Body of pancreas (tissue), 4 donors: Measurements from ENCODE around the gene KCNJ6.

Source experiments
- POLR2A ChIP-seq, 3 donors: fragments of 450-650 bp; IDR thresholded peaks; one replicate each; pipeline ENCODE4 v1.6.1; 2016; ENCODE audit warnings: antibody characterized with exemption in 3 of 3, mild to moderate bottlenecking in 2 of 3
- TF ChIP-seq, protein P1 (sequence below), 7 experiments: fragments of 450-650 bp in 4 of 7; fragments of 200-600 bp in 3 of 7; sonication (generic) in 3 of 7; IDR thresholded peaks; one replicate each; pipeline ENCODE4 v1.5.1; 2016 to 2019; ENCODE audit warnings: antibody characterized with exemption in 7 of 7

DNA sequence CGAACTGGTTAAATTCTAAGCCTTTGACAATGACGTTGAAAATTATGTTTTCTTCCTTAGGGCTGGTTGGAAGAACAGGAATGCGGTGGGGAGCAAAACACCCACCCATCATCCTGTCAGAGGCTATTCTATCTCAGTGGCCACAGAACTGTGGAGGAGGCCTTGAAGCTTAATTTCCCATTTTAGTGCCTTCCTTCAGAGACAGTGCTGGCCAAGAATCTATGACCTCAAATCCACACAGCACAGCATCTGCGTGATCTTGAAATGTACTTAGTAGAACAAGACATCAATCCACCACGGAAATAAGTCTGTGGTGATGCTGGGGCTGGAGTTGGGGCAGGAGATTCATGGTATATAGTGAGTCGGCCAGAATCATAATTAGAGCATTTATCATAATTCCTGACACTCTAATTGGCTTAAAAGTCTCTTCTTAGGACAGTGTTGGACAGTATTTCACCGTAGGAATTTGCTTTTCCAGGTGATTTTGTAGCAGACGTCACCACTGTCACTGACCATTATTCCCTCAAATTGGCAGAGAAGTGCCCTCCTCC, 113.1 kb downstream of the KCNJ6 start:
- TF ChIP-seq, protein P1, sequence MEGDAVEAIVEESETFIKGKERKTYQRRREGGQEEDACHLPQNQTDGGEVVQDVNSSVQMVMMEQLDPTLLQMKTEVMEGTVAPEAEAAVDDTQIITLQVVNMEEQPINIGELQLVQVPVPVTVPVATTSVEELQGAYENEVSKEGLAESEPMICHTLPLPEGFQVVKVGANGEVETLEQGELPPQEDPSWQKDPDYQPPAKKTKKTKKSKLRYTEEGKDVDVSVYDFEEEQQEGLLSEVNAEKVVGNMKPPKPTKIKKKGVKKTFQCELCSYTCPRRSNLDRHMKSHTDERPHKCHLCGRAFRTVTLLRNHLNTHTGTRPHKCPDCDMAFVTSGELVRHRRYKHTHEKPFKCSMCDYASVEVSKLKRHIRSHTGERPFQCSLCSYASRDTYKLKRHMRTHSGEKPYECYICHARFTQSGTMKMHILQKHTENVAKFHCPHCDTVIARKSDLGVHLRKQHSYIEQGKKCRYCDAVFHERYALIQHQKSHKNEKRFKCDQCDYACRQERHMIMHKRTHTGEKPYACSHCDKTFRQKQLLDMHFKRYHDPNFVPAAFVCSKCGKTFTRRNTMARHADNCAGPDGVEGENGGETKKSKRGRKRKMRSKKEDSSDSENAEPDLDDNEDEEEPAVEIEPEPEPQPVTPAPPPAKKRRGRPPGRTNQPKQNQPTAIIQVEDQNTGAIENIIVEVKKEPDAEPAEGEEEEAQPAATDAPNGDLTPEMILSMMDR (IDR thresholded peaks at IDR 0.05): no peak
- TF ChIP-seq POLR2A (IDR thresholded peaks at IDR 0.05): no peak
